ENCODE results near the gene SLC16A12.
"Not testable (repeated sequence)": the region's sequence is repeated elsewhere in the genome, so short reads cannot be mapped to it uniquely, and the experiment has no call there.

Gene SLC16A12

DNA sequence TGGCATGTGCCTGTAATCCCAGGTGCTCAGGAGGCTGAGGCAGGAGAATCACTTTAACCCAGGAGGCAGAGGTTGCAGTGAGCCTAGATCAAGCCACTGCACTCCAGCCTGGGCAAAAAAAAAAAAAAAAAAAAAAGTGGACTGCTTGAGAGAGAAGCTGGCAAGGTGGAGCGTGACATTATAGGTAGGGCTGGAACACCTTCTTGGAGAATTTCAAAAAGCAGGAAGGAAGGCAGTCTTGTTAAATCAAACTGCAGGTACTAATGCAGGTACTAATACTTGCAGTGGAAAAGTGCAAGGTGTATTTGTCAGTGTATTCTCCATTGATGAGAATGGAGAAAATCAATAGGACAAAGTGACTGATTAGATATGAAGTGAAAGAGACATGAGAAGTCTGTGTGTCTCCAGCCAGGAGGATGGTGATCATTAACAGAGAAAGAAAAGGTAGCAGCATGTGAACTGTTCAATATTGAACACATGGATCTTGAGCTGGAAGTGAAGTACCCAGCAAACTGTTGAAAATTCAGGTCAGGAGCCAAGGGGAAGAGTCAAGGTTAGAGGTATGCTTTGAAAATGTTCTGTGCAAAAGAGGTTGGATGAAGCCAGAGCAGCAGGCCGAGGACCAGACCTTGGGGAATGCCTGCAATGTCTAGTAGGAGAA is 12.6 kb upstream of the SLC16A12 start:
- no peak for FAIRE-seq

DNA sequence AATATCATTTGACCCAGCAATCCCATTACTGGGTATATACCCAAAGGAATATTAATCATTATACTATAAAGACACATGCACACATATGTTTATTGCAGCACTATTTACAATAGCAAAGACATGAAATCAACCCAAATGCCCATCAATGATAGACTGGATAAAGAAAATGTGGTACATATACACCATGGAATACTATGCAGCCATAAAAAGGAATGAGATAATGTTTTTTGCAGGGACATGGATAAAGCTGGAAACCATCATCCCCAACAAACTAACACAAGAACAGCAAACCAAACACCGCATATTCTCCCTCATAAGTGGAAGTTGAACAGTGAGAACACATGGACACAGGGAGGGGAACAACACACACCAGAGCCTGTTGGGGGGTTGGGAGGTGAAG is 11.3 kb upstream of the SLC16A12 start:
- not testable (repeated sequence) for FAIRE-seq

DNA sequence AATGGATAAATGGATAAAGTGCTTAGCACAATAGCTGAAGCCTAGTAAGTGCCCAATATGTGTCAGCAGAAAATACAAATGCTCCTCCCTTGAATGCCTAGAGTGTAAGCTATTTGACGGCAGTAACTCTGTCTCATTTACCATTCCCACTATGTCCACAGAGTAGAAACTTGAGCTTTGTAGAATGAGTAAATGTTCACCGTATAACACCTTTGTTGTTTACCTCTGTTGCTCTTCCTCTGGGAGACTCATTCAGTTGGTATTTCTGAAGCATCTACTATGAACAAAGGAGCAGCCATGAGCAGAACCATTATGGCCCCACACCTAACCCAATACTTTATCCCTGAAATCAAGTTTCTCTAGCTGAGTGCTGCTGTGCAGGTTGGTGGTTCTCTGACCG is 8.4 kb upstream of the SLC16A12 start:
- FAIRE-seq: no peak

DNA sequence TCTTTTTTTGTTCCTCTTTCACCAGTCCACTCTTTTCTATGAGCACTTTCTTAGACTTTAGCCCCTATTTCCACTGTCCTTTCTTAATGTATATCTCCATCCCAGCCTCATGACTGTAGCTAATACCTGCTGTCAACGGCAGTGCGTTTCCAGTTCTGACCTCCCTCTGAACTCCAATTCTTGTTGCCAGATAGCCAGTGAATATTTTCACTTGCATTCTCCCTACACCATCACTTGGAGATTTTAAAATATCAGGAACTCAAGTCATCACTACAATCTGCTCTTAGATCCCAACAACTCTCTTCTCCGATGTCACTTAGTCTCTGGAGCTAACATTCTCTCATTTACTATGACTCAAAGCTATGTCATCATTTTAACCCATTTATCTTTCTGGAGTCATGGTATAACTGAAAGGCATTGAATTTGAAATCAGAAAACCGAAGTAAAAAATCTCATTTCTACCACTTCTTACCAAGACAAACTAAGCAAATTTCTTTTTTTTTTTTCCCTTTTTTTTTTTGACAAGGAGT is 5.1 kb upstream of the SLC16A12 start:
- no peak for FAIRE-seq

DNA sequence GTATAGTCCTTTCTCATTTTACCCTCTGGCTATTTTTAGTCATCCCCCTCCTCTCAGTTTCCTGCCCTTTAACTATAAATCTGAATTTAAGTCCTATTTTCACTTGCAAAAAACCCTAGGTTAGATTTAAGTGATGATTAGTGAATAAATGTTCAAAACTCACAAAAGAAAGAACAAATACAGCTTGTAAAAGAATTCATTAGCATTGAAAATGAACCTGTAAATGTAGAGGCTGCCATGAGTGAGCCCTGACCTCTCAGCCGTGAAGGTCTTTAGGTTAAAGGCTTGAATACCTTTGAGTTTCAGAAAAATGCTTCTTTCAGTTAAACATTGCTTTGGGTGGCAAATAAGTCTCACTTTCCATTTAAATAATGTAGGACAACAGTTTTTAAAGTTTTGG is 2.0 kb upstream of the SLC16A12 start:
- no peak for FAIRE-seq

DNA sequence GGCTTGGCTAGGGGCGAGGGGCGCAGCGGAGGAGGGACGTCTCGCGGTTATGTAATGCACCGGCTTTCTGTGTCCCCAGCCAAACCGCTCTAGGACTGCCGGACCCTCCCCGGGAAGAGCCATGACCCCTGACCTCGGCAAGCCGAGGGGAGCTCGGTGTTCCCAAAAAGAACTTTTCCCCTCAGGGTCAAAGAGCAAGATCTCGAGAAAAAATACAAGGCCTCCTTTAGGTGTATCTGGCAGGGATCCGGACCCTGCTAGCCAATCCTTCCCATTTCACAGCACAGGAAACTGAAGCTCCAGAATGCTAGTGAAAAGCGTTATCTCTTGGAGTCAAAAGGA is 590 bp upstream of the SLC16A12 start:
- no peak for FAIRE-seq

DNA sequence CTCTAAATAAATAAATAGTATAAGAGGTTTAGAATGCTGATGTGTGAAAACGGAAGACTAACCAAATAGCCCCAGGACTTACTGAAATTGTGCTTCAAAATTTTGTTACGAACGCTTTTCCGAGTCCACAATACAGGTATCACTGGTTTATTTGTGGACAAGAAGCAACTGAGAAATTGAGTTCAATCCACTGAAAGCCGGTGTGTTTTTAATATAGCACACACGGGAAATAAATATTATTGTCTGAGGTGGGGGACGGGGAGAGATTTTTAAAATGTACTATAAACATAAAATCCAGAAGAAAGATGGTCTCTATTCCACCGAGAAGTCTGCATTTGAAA is 598 bp downstream of the SLC16A12 start:
- FAIRE-seq: no peak

DNA sequence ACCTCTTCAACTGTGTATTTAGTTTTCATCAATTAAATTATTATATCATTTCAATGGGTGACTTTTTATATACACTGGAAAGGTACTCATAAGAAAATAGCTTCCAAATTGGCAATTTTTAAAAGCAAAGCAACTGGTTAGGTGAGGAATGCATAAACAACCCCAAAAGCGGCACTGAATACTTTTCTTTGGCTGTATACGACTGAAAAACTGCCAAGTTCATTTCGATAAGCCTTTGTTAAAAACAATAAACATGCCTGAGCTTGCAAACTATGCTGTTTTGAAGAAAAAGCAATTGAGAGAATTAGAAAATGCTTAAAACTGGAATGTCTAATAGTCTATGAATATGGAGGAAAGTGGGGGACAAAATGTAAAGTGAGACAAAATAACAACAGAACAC is 2.9 kb downstream of the SLC16A12 start:
- FAIRE-seq: no peak

DNA sequence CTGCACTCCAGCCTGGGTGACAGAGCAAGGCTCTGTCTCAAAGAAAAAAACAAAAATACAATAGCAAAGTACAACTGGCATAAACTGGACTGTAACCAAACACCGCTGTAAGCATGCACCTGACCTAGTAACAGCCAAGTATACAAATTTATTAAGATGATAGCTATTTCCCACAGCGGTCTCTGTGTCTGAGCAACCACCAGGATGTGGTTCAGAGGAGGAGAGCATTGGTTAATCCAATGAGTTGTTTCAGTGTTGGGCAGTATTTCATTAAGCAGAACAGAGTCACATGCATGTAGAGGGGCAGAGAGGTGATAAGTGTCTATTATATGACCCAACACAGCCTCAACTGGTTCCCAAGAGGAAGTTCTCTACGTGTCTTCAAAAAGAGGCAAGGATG is 4.0 kb downstream of the SLC16A12 start:
- FAIRE-seq: no peak

DNA sequence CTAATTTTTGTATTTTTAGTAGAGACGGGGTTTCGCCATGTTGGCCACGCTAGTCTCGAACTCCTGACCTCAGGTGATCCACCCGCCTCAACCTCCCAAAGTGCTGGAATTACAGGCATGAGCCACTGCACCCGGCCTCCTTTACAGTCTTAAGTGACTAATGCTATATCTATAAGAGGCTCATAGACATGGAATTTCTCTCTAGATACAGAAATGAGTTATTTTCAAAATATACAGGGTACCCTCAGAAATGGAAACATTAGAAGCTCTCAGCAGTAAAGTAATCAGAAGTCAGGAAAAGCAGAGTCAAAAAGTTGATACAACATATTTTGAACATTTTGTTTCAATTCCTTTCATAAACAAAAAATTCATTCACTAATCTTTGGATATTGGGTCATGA is 5.7 kb downstream of the SLC16A12 start:
- FAIRE-seq: not testable (repeated sequence)

DNA sequence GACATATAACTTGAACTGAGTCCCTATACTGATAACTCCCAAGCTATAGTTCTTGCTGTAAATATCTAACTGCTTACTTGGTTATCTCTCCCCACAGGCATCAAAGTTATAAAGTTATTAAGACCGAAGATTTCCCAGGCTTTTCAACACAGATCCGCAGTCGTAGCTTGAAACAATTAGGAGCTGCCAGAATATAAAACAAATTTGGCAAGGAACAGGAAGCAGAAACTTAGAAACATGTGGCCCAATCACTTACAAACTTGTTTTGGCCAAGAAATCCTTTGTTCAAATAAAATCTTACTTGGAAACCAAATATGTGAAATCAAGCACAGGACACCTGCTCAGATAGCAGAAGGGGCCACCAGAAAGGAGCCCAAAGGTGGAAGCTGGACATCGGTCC is 9.0 kb downstream of the SLC16A12 start:
- FAIRE-seq: no peak

DNA sequence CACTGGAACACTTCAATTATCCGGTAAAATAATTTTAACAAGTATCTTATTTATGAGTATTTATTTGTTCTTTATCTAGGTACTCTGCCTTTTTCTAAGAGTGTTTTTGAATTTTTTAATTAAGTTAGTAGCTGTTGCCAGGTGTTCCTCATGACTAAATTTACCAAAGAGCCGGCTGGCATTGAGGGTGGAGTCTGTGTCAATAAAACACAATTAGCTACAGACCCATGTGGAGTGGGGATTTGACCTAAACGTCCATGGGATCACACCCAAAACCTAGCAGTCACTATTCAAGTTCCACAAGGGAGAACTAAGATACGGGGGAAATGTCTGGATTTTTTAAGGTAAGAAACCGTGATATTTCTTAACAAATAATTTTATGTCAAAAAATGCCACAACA is 9.8 kb downstream of the SLC16A12 start:
- no peak for FAIRE-seq

DNA sequence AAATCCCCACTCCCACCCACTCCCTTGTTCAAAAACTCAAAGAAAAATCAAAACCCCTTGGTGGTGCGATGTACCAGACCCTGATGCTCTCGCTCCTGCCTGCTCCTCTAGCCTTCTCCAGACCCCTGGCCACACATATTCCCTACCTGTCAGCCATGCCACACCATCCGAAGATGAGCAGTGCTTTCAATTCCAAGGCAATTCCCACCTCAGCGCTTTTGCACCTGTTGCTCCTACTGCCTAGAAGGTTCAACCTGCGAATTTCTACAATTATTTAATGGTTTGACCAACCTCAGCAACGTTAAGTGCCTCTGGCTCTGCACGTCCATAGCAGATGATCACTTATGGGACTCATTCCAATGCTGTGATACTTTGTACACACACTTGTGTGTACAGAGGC is 11.1 kb downstream of the SLC16A12 start:
- FAIRE-seq: no peak

DNA sequence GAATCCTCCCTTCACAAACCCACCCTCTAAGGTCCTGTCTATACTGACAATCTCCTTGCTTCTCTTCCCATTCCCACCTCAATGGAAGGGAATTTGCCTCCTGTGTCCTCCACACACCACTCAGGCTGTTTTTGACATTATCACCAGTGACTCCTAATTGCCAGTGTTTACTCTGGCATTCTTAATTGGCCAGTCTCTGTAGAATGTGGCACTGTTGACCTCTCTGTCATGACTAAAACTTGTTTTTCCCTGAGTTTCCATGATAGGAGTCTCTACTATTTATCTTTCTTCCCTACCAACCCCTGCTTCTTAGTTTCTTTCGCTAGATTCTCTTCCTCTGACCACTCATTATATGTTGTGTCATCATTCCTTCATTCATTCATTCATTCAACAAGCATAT is 12.1 kb downstream of the SLC16A12 start:
- FAIRE-seq: no peak

DNA sequence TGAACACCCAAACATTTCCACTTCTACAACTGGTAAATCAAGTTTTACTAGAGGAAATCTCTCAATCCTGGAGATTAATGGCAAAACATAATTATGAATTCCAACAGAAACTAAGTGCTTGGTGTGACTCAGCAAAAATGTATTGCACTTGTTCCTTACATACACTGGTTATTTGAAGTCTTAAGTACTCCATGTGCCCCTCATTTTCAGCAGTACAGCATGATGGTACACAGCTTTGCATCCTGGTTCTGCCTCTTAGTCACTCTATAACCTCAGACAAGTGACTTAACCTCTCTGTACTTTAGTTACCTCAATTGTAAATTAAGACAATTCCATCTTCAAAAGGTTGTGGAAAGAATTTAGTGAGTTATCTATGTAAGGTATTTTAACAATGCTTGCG is 12.9 kb downstream of the SLC16A12 start:
- FAIRE-seq: no peak

DNA sequence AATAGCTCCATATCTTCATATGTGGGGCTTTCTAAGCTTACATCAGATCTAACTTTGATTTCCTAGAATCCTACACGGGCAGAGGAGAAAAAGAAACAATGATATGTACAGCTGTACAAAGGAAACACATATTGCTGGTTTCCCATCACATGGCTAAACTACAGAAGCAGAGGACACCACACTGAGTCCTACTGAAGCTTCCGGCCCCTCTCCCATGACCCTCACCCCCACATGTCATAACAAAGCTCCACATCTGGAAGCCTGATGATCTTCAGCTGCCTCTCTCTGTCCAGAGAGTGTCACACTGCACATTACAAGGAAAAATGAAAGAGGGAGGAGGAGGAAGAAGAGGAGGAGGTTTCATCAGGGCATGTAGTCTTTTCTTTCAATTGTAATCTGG is 14.0 kb downstream of the SLC16A12 start:
- FAIRE-seq: no peak

DNA sequence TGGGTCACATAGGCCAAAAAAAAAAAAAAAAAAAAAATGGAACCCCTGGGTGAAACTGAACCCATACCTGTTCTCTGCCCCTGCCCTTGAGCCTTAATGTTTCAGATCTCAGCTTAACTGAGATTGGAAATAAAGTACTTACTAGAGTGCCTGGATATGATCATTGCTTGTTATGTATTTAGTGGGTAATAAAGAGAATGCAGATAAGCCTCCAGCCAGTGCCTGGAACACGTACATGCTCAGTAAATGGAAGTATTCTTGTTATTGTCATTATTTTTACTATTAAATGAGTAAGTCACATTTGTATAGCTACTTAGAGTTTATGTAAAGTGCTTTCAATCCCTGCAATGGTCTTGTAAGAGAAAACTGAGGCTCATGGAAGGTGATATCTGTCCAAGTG is 14.7 kb downstream of the SLC16A12 start:
- FAIRE-seq: no peak

DNA sequence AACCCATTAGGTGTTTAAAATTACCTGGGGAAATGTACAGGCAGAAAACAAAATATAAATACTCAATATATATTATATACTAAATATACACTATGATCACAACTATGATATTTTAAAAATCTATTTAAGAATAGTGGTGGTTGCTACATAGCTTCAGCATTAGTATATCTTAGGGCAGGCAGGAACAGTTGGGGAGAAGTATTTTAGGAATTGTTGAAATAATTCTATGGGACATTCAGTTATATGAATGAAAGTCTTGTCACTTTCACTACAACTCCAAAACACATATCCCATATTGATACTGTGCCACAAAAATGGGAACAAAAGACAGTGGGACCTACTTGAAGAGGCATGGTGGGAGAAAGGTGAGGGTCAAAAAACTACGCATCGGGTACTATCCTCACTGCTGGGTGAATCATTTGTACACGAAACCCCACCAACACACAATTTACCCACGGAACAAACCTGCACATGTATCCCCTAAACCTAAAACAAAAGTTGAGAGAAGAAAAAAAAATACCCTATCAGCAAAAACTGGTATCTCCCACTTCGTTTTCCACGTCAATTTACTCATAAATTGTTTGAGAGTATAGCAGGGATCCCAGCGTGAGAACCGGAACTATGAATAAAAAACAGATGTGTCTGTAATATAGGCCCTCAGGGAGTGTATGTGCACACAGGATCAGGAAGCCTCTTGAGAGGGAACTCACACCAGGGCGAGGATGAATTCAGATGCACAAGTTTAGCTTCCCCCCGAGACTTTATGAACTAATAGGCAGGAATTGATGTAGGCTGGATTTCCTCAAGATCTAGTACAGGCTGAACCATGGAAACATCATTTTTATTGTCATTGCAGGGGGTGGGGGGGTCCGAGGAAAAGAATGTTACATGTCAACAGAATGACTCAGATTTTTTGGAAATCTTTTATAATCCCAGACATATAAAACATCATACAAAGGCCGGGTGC is 16.2 kb downstream of the SLC16A12 start:
- FAIRE-seq: no peak

DNA sequence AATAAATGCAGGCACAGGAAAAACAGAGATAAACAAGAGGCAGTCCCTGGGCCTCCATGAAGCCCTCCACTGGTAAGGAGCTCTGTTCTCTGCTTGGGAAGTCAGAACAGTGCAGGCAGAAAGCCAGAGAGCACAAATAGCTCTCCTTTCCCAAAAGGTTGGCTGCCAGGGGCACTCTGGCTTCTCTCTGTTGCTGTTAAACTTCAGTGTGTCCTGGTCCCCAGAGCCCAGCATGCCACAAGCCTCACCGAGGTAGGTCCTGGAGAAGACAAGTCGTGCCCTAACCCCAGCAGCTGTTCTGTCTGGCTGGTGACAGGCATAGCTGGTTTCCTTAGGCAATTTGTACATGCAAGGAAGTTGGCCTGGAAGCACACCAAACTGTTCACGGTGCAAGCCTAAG is 17.3 kb downstream of the SLC16A12 start:
- no peak for FAIRE-seq

DNA sequence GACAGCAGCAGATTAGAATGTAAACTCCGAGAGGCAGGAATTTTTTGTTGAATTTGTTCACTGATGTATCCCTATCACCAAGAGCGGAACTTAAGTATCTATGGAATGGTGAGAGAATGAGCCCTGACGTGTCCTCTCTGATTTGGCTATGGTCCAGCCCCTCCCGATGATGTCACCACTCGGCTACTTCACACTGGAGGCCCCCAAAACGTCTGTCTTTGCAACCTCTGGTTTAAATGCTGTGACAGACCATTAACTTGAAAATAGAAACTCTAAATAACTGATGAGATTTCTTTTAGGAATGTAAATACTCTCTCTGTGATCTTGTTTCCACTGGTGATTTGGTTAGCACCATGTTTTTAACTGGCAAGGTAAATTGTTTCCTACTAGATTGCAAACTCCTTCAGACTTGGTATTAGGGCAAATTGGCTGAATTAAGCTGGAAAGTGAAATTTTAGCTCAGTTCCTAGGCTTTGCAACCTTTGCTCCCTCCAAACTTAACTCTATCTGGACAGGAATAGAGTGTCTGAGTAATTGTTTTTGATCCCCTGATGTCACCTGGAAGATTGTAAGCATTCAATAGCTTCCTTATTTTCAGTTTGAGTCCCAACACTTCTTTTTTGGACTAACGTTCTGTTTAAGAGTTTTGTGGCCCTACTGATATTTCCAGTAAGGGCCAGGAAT is 19.1 kb downstream of the SLC16A12 start:
- FAIRE-seq: no peak

DNA sequence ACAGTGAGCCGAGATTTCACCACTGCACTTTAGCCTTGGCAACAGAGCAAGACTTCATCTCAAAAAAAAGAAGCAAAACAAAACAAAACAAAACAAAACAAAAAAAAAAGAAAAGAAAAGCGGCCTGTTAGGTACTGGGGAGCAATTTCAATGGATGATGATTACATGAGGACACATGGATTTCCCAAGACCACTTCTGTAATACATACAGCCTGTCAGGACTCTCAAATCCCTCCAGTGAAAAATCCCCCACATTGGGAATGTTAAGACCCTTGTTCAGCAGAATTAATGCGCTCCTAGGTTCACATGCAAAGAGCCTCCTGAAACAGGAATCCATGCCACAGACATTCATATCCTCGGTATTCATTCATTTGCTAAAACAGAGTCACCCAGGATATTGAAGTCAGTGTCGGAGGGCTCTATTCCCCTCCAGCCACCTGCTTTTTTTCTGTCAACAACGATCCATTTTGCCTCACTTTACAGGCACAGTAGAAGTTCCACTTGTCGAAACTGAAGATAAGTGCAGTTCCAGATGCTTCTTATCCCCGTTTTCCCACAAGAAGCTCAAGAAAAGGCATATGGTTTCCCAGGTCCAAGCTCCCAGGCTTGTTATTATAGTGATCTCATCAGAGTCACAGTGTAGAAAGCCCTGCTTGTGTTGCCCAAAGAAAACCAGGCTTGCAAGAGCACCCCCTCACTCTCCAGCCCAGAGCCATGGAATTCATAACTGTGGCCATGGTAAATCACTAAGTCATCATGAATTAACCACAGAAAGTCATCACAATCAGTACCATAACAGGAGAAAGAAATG is 20.2 kb downstream of the SLC16A12 start:
- FAIRE-seq: no peak

DNA sequence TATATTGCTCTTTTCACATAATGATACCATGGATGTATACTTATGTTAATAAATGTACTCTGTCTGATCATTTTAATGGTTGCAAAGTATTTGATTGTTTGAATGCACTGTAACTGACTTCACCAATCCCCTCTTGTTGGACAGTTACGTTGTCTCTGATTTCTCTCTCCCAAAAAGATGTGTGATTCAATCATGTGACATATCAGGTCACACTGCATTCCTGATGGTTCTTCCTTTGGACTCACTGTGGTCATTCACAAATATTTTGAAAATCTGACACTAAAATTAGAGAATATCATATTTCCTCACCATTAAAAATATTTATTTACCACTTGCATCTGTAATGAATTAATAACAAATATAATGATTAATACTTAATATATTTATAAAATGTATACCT is 22.2 kb downstream of the SLC16A12 start:
- no peak for FAIRE-seq
